Coronary artery (tissue), 2 donors: ENCODE measurements around the gene HS6ST3.

Source experiments
- DNase-seq: peaks from one replicate; pipeline ENCODE4 v3.0.0-alpha.2; 2017; ENCODE audit warnings: low spot score
- H3K27ac ChIP-seq, 2 donors: fragments of 200-600 bp; sonication (generic); one replicate each; pipeline ENCODE4 v1.5.1; 2016 to 2019
- H3K4me3 ChIP-seq: fragments of 200-600 bp; sonication (generic); 2 replicates; pipeline ENCODE4 v1.5.1; 2016; ENCODE audit warnings: mild to moderate bottlenecking, moderate library complexity
- TF ChIP-seq, protein P1 (sequence below): fragments of 200-600 bp; sonication (generic); IDR thresholded peaks from one replicate; pipeline ENCODE4 v1.5.1; 2019; ENCODE audit warnings: antibody characterized with exemption

Gene HS6ST3

GRCh38 chr13:96202315-96202714 is 112.4 kb downstream of the HS6ST3 start:
- DNase-seq = no peak
- TF ChIP-seq, protein P1, sequence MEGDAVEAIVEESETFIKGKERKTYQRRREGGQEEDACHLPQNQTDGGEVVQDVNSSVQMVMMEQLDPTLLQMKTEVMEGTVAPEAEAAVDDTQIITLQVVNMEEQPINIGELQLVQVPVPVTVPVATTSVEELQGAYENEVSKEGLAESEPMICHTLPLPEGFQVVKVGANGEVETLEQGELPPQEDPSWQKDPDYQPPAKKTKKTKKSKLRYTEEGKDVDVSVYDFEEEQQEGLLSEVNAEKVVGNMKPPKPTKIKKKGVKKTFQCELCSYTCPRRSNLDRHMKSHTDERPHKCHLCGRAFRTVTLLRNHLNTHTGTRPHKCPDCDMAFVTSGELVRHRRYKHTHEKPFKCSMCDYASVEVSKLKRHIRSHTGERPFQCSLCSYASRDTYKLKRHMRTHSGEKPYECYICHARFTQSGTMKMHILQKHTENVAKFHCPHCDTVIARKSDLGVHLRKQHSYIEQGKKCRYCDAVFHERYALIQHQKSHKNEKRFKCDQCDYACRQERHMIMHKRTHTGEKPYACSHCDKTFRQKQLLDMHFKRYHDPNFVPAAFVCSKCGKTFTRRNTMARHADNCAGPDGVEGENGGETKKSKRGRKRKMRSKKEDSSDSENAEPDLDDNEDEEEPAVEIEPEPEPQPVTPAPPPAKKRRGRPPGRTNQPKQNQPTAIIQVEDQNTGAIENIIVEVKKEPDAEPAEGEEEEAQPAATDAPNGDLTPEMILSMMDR = no peak
- Histone ChIP-seq H3K27ac (no peak overlapping the region), H3K4me3 (no peak overlapping the region)

GRCh38 chr13:96203471-96203870 is 113.6 kb downstream of the HS6ST3 start:
- Histone ChIP-seq H3K27ac (no peak overlapping the region), H3K4me3 (no peak overlapping the region)
- TF ChIP-seq, protein P1 = no peak
- DNase-seq = no peak

DNA sequence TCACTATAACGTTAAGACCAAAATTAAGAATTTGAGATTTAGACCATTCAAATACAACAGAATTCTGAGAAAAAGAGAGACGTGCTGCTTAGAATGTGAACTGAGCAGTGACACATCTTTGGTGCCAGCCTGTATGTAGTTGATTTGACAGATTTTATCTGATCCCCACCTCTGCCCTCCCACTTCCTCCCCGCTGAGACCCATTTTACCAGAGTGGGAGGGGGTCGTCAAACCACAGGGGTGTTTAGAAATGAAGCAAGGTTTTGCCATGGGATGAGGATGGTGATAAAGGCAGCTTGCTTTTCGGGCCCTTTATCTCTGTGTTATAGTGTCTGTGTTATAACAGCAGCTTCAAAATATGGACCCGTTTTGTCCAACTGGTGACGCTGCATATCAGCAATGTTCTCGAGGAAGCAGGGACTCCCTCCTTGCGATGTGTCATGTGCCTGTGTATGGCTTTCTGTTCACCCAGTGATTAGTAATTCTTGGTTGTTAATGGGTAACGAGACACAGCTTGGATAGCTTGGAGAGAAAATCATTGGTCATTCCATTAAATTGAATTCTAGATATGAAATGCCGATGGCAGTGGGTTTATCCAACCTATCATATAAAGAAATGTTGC is 125.0 kb downstream of the HS6ST3 start:
- TF ChIP-seq, protein P1 = no peak
- DNase-seq = no peak
- no peak overlapping the region for H3K27ac ChIP-seq
- H3K4me3 ChIP-seq = no peak overlapping the region

DNA sequence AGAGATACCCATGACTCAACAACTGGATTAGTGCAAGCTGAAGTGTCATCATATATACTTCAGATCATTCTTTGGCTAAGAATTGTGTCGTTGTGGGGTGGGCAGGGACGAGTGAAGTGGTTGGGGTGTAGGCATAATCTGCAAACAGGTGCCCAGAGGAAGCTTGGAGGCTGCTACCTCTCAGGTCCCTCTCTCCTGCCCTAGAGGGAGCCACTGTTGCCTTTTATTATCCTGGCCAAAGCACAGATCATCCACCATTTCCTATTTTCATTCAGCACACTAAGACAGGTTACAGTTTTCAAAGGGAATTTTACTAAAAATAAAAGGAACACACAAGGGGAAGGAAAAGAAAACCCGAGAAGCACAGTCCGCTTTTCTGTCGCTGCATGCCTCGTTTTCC is 126.6 kb downstream of the HS6ST3 start:
- DNase-seq = no peak
- Histone ChIP-seq H3K4me3 (no peak overlapping the region), H3K27ac (no peak overlapping the region)
- TF ChIP-seq, protein P1 = no peak

DNA sequence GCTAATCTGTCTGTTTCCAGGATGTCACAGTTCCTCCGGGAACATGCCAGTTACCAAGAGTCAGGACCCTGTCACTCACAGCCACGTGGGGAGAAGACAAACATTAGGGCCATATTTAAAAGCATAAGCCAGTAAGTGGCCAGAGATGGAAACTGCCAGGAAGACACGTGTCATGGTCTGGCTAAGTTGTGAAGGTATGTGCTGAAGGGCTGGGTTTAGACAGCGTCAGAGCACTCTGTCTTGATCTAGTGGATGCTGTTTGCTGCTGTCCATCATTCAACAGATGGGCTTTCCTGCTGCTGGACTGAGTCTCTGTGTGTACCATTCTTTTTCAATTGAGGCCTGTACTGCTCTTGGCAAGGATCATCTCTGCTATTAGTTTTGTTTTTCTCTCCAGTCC is 128.6 kb downstream of the HS6ST3 start:
- TF ChIP-seq, protein P1 = no peak
- no peak for DNase-seq
- Histone ChIP-seq H3K4me3 (no peak overlapping the region), H3K27ac (no peak overlapping the region)

DNA sequence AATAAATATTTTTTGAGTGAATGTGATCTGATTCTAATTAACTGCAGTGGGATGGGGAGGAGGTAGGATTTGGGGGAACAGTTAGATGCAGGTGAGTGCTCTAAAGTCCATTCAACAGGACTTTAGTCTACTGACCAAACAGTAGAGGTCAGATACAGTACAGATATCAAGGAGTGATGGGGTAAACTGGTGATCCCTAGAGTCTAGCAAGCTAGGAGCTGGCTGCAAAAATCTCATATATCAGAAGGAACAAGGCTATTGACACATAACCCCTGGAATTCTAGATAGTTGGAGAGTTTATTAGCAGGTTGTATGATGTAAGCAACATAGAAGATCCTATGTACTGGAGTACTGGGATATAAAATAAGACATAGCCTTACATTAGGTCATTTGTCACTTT is 131.6 kb downstream of the HS6ST3 start:
- TF ChIP-seq, protein P1 = no peak
- H3K27ac ChIP-seq = no peak overlapping the region
- no peak for DNase-seq
- no peak overlapping the region for H3K4me3 ChIP-seq

GRCh38 chr13:96223231-96223630 is 133.3 kb downstream of the HS6ST3 start:
- Histone ChIP-seq H3K27ac (no peak overlapping the region), H3K4me3 (no peak overlapping the region)
- TF ChIP-seq, protein P1 = no peak
- DNase-seq = no peak
